Mesenchymal stem cell (in vitro differentiated cells and primary cell): ENCODE data around the gene NOC2L.

Source experiments
- DNase-seq: peaks from one replicate; pipeline ENCODE4 v3.0.0-alpha.2; 2013
- H2AFZ ChIP-seq: one replicate; pipeline ENCODE4 v1.6.1; 2013; ENCODE audit warnings: low read depth, mild to moderate bottlenecking, control low read depth, inconsistent platforms, low read length, moderate library complexity
- H2AK5ac ChIP-seq: 2 replicates; pipeline ENCODE4 v1.6.1; 2013; ENCODE audit warnings: low read length, moderate library complexity, mild to moderate bottlenecking, inconsistent platforms; ENCODE audit not compliant: severe bottlenecking
- H2BK120ac ChIP-seq: one replicate; pipeline ENCODE4 v1.6.1; 2013; ENCODE audit warnings: low read depth, mild to moderate bottlenecking, inconsistent platforms, low read length, moderate library complexity
- H2BK12ac ChIP-seq, 2 experiments: one replicate each; pipeline ENCODE4 v1.6.1; 2013; ENCODE audit warnings: inconsistent platforms in 2 of 2, low read length in 2 of 2, mild to moderate bottlenecking in 2 of 2, moderate library complexity in 2 of 2, control low read depth in 1 of 2
- H2BK15ac ChIP-seq: one replicate; pipeline ENCODE4 v1.6.1; 2013; ENCODE audit warnings: mild to moderate bottlenecking, low read depth, inconsistent platforms; ENCODE audit not compliant: poor library complexity, severe bottlenecking
- H2BK5ac ChIP-seq: 2 replicates; pipeline ENCODE4 v1.6.1; 2013; ENCODE audit warnings: low read depth, mild to moderate bottlenecking, low read length, control low read depth, inconsistent platforms; ENCODE audit not compliant: poor library complexity, severe bottlenecking
- H3K14ac ChIP-seq, 2 experiments: one replicate each; pipeline ENCODE4 v1.6.1; 2013; ENCODE audit warnings: inconsistent platforms in 2 of 2, low read length in 2 of 2, control low read depth in 1 of 2, mild to moderate bottlenecking in 1 of 2, moderate library complexity in 1 of 2
- H3K18ac ChIP-seq, 2 experiments: one replicate each; pipeline ENCODE4 v1.6.1; 2013; ENCODE audit warnings: inconsistent platforms in 2 of 2, low read length in 2 of 2, control low read depth in 1 of 2, low read depth in 1 of 2, mild to moderate bottlenecking in 1 of 2
- H3K23ac ChIP-seq, 2 experiments: one replicate each; pipeline ENCODE4 v1.6.1; 2013; ENCODE audit warnings: inconsistent platforms in 2 of 2, low read length in 2 of 2, mild to moderate bottlenecking in 2 of 2, moderate library complexity in 2 of 2, control low read depth in 1 of 2
- H3K27ac ChIP-seq: 2 replicates; pipeline ENCODE4 v1.5.1; 2013; ENCODE audit warnings: mild to moderate bottlenecking, moderate library complexity, low read length, control low read depth, inconsistent platforms; ENCODE audit not compliant: poor library complexity, severe bottlenecking
- H3K27me3 ChIP-seq, 2 experiments: 2 replicates each; pipeline versions ENCODE4 v1.6.1 to v1.7.0; 2013; ENCODE audit warnings: low read length in 2 of 2, mild to moderate bottlenecking in 2 of 2, moderate library complexity in 2 of 2, control low read depth in 1 of 2, inconsistent platforms in 1 of 2; ENCODE audit not compliant: control insufficient read depth in 1 of 2, insufficient read depth in 1 of 2
- H3K36me3 ChIP-seq, 2 experiments: 2 replicates each; pipeline versions ENCODE4 v1.6.1 to v1.7.0; 2013; ENCODE audit warnings: low read length in 2 of 2, control low read depth in 1 of 2, inconsistent platforms in 1 of 2, low read depth in 1 of 2, mild to moderate bottlenecking in 1 of 2; ENCODE audit not compliant: insufficient read depth in 2 of 2, control insufficient read depth in 1 of 2
- H3K4ac ChIP-seq, 2 experiments: one replicate each; pipeline ENCODE4 v1.6.1; 2013; ENCODE audit warnings: inconsistent platforms in 2 of 2, low read length in 2 of 2, mild to moderate bottlenecking in 2 of 2, moderate library complexity in 2 of 2, control low read depth in 1 of 2, low read depth in 1 of 2
- H3K4me1 ChIP-seq: 2 replicates; pipeline ENCODE4 v1.6.1; 2013; ENCODE audit warnings: low read depth, low read length, control low read depth; ENCODE audit not compliant: control insufficient read depth, insufficient read depth
- H3K4me2 ChIP-seq: 2 replicates; pipeline ENCODE4 v1.6.1; 2013; ENCODE audit warnings: low read length, mild to moderate bottlenecking, inconsistent platforms; ENCODE audit not compliant: poor library complexity, severe bottlenecking
- H3K4me3 ChIP-seq, 2 experiments: 2 replicates each; pipeline versions ENCODE4 v1.5.1 to v1.7.0; 2013; ENCODE audit warnings: low read length in 2 of 2, mild to moderate bottlenecking in 2 of 2, control low read depth in 1 of 2, low read depth in 1 of 2; ENCODE audit not compliant: insufficient read depth in 1 of 2
- H3K79me1 ChIP-seq: replicated peaks from 2 replicates; pipeline ENCODE4 v1.6.1; 2013; ENCODE audit warnings: mild to moderate bottlenecking, control low read depth, low read length, inconsistent platforms; ENCODE audit not compliant: poor library complexity, severe bottlenecking
- H3K9ac ChIP-seq: 2 replicates; pipeline ENCODE4 v1.7.0; 2013; ENCODE audit warnings: mild to moderate bottlenecking, low read length, moderate library complexity
- H3K9me3 ChIP-seq: 2 replicates; pipeline ENCODE4 v1.7.0; 2013; ENCODE audit warnings: mild to moderate bottlenecking, low read length; ENCODE audit not compliant: control insufficient read depth
- H4K8ac ChIP-seq: one replicate; pipeline ENCODE4 v1.6.1; 2013; ENCODE audit warnings: inconsistent platforms, mild to moderate bottlenecking, low read length, moderate library complexity
- H4K91ac ChIP-seq: one replicate; pipeline ENCODE4 v1.6.1; 2013; ENCODE audit warnings: mild to moderate bottlenecking, low read length, inconsistent platforms
- WGBS: methylation state at CpG from one replicate; pipeline ENCODE4 v1.1.7; 2013; ENCODE audit warnings: mixed read lengths; 5-methylcytosine and 5-hydroxymethylcytosine counted together

Gene NOC2L

GRCh38 chr1:941015-941587 is 18.0 kb downstream of the NOC2L start:
- Histone ChIP-seq H3K4me1 (peaks cover 70% of the 10 kb centered on the region), H2AK5ac (no peak overlapping the region), H3K27ac (no peak overlapping the region), H3K36me3 (peaks cover 9 to 19% of the 10 kb centered on the region in 2 experiments), H3K9me3 (no peaks in the 10 kb centered on the region), H4K8ac (peak overlapping the region; percentile 74), H3K9ac (no peak overlapping the region), H2BK120ac (peak overlapping the region; percentile 8), H3K79me1 (no peaks in the 10 kb centered on the region), H3K18ac (peak overlapping the region; percentile 34 to 99), H3K4me2 (peak overlapping the region; percentile 83), H4K91ac (peak overlapping the region; percentile 81), H2BK15ac (peak overlapping the region; percentile 56), H3K14ac (peak overlapping the region in 1 of 2 experiments; percentile 30), H3K23ac (peak overlapping the region in 1 of 2 experiments; percentile 36), H3K4ac (peak overlapping the region; percentile 30 to 94), H3K4me3 (peak overlapping the region; percentile 0 to 49), H2BK12ac (peak overlapping the region; percentile 9 to 99), H3K27me3 (peaks cover 21 to 24% of the 10 kb centered on the region in 2 experiments), H2AFZ (peak overlapping the region; percentile 39), H2BK5ac (no peak overlapping the region)
- DNase-seq: no peak
- WGBS: 12% methylated on average over 35 of the region's 36 CpGs

DNA sequence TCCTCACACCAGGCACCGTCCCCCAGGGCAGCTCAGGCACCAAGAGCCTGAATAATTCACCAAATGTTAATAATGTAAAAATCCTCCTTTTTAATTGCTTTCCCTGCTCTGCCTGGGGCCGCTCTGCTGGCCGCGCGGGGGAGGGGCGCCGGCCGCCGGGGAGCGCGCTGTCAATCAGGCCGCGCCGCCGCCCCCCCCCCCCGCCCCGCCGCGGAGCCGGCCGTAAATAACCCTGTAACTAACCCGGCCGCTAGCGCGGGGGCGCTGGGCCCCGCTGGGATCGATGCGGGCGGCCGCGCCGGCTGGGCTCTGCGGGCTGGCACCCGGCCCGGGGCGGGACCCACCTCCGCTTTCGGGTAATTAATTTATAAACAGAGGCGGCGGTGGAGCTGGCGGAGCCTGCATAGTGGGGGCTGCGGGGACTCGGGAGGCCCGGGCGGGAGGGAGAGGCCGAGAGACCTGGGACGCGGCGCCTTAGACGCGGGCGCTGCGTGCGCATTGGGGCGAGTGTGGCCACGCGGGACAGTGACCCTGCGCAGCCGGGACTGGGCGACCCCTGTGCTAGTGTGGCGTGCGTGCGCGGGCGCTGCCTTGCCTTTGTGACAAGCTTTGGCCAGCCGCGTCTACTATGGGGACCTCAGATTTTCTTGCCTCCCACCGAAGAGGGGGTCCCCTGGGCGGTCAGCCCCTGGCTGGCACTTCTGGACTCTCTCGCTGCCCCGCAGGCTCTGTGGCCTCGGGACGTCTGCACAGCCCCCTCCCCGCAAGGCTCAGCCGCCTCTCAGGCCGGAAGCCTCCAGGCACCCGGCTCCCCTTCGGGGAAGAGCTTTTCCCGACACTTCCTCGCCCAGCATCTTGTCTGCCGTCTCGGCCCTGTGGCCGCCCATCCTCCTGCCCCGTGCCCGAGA is 18.7 kb downstream of the NOC2L start:
- Histone ChIP-seq H3K79me1 (no peaks in the 10 kb centered on the region), H3K18ac (peak overlapping the region; percentile 90 to 99), H3K4me2 (peak overlapping the region; percentile 83), H3K9ac (no peak overlapping the region), H2BK15ac (no peak overlapping the region), H3K4me1 (peaks cover 77% of the 10 kb centered on the region), H3K9me3 (no peaks in the 10 kb centered on the region), H3K23ac (peak overlapping the region in 1 of 2 experiments; percentile 67), H2BK120ac (peak overlapping the region; percentile 8), H4K91ac (peak overlapping the region; percentile 96), H3K4me3 (peak overlapping the region; percentile 45 to 49), H3K27ac (no peak overlapping the region), H2AFZ (peak overlapping the region; percentile 39), H3K4ac (peak overlapping the region; percentile 83 to 94), H3K36me3 (peaks cover 4 to 12% of the 10 kb centered on the region in 2 experiments), H3K14ac (peak overlapping the region in 1 of 2 experiments; percentile 35), H2BK5ac (peak overlapping the region; percentile 61), H4K8ac (peak overlapping the region; percentile 74), H2AK5ac (no peak overlapping the region), H2BK12ac (peak overlapping the region; percentile 22 to 99), H3K27me3 (peaks cover 27 to 30% of the 10 kb centered on the region in 2 experiments)
- WGBS: under 1% methylated on average over 72 of the region's 86 CpGs
- peak; percentile 71 for DNase-seq

- H4K8ac ChIP-seq: no peak overlapping the region
- peak overlapping the region; percentile 23 for H4K91ac ChIP-seq
- H3K36me3 ChIP-seq: peaks cover 0 to 5% of the 10 kb centered on the region in 2 experiments
- H3K4me1 ChIP-seq: peaks cover 76% of the 10 kb centered on the region
- H2AK5ac ChIP-seq: no peak overlapping the region
- H3K9ac ChIP-seq: no peak overlapping the region
- peak overlapping the region in 1 of 2 experiments; percentile 41 for H3K4ac ChIP-seq
- no peaks in the 10 kb centered on the region for H3K9me3 ChIP-seq
- no peak overlapping the region for H2BK15ac ChIP-seq
- H3K79me1 ChIP-seq: no peaks in the 10 kb centered on the region
- H2BK120ac ChIP-seq: no peak overlapping the region
- H2AFZ ChIP-seq: no peak overlapping the region
- no peak overlapping the region for H3K27ac ChIP-seq
- H2BK12ac ChIP-seq: peak overlapping the region in 1 of 2 experiments; percentile 69
- DNase-seq: no peak
- peak overlapping the region; percentile 26 for H3K4me2 ChIP-seq
- peak overlapping the region in 1 of 2 experiments; percentile 86 for H3K14ac ChIP-seq
- peak overlapping the region; percentile 23 to 91 for H3K18ac ChIP-seq
- H3K4me3 ChIP-seq: no peak overlapping the region
- H3K23ac ChIP-seq: no peak overlapping the region
- WGBS: 31% methylated on average over 9 of the region's 21 CpGs
- no peak overlapping the region for H2BK5ac ChIP-seq
- H3K27me3 ChIP-seq: peaks cover 33 to 36% of the 10 kb centered on the region in 2 experiments
Observed at GRCh38 chr1:939511-940106, 19.4 kb downstream of the NOC2L start.
